ENCODE data around the gene CAMTA1.

DNA sequence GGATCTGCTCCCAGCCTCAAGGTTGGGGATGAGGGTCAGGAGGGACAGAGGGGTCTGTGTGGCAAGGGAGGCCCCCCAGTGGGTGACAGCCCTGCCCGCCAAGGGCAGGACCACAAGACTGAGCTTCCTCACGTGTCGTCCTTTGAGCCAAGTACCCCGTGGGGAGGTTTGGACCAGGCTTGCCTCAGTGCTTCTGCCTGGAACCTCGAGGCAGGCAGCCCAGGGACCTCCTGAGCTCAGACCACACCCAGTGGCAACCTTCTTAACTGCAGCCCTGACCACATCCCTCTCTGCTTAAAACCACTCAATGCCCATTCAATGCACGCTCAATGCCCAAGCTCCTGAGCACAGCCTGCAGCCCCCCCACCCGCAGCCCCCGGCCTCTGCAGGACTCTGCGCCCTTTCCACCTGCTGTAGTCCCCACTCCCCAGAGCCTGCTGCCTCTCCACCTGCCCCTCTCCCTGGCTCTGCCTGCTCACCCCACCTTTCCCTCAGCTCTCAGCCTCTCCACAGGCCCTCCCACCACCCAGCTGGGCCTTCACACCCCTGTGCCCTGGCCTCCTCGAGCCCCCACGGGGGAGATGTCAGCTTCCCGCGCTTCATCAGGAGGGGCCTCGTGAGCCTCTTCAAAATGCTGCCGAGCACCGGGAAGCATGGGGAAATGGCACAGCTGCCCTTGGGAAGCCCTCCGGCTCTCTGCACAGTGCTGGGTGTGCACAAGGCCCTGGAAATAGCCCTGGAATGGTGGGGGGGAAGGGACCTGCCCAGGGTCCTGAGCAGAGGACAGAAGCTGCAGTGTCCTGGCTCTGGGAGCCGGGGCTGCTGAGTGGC lies 856.5 kb downstream of the CAMTA1 start:
- TF ChIP-seq, protein P1, sequence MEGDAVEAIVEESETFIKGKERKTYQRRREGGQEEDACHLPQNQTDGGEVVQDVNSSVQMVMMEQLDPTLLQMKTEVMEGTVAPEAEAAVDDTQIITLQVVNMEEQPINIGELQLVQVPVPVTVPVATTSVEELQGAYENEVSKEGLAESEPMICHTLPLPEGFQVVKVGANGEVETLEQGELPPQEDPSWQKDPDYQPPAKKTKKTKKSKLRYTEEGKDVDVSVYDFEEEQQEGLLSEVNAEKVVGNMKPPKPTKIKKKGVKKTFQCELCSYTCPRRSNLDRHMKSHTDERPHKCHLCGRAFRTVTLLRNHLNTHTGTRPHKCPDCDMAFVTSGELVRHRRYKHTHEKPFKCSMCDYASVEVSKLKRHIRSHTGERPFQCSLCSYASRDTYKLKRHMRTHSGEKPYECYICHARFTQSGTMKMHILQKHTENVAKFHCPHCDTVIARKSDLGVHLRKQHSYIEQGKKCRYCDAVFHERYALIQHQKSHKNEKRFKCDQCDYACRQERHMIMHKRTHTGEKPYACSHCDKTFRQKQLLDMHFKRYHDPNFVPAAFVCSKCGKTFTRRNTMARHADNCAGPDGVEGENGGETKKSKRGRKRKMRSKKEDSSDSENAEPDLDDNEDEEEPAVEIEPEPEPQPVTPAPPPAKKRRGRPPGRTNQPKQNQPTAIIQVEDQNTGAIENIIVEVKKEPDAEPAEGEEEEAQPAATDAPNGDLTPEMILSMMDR (IDR thresholded peaks at IDR 0.05), result no peak
- no peak for TF ChIP-seq POLR2A (IDR thresholded peaks at IDR 0.05)
